CD4-positive, alpha-beta T cell treated with Interleukin-15 for 1 hour (primary cell): ENCODE measurements around the gene ZNF708.
"Not testable (repeated sequence)": the region's sequence is repeated elsewhere in the genome, so short reads cannot be mapped to it uniquely, and the experiment has no call there.

Experiments
- DNase-seq: peaks from one replicate; pipeline ENCODE4 v3.0.0-alpha.2; 2020

ZNF708 gene

DNA sequence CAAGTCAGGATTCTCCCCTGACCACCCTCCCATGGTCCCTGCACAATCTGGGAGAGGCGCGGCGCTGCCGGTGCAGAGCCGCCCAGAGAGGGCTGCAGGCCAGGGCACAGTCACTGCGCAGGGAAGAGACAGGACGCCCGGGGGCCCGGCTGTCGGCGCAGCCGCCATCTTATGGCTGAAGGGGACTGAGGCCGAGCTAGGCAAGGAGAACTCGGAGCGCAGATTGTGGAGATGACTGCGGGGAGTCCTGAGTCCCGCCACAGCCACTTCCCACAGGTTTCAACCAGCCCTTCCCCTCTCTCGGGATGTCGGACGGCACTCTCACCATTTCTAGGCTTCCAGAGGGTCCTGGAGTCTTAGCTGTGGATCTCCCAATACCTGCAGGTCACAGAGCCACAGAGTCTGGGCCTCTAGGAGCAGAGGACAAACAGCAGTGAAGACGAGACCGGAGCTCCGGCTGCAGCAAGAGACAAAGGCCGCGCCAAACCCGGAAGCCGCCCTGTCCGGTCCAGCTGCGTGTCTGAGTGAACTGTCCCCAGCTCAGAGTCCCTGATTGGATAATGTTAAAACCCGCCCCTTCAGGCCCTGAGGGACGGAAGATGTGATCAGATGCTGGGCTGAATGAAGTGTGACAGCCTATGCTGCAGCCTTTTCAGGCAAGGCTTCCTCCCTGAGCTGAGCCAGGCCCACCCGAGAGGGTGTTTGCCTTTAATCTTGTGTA, at the start of gene ZNF708:
Gene ZNF708 (minus strand): TSS at position 526 of the 721 bp plus-strand sequence. CDS start 198 bp downstream, at position 328.
- peak; percentile 88 for DNase-seq

DNA sequence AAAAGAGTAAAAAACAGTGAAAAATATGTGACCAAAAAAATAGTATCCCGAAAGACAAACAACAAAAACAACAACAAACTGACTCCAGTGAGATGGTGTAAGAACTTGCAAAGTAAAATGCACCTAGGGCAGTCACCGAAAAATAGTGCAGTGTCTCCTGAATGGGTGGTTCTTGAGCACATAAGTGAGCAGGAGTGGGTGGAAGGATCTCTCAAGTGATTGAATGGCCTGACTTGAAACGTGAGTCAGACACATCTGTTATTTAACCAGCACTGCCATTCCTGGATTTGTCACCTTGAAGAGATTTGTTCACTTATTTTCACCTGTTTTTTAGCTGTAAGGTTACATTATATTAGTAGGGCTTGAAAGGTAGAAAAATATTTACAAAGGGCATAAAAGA, 33.1 kb upstream of the ZNF708 start:
- DNase-seq, result no peak

DNA sequence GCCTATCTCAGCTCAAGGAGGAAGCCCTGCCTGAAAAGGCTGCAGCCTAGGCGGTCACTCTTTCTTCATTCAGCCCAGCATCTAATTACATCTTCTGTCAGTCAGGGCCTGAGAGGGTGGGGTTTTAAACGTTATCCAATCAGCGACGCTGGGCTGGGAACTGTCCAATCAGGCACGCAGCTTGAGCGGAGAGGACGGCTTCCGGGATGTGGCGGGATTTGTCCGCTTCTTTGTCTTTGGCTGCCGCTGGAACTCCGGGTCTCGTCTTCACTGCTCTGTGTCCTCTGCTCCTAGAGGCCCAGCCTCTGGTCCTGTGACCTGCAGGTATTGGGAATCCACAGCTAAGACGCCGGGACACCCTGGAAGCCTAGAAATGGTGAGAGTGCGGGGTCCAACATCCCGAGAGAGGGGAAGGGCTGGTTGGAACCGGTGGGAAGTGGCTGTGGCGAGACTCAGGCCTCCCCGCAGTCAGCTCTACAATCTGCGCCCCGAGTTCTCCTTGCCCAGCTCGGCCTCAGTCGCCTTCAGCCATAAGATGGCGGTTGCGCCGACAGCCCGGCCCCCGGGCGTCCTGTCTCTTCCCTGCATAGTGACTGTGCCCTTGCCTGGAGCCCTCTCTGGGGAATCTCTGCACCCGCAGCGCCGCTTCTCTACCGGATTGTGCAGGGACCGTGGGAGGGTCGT, 29.7 kb upstream of the ZNF708 start, which contains the start of gene ZNF738:
Gene ZNF738 (plus strand): TSS at position 233 of the 684 bp plus-strand sequence. CDS start 141 bp downstream, at position 374.
- peak; percentile 87 for DNase-seq

DNA sequence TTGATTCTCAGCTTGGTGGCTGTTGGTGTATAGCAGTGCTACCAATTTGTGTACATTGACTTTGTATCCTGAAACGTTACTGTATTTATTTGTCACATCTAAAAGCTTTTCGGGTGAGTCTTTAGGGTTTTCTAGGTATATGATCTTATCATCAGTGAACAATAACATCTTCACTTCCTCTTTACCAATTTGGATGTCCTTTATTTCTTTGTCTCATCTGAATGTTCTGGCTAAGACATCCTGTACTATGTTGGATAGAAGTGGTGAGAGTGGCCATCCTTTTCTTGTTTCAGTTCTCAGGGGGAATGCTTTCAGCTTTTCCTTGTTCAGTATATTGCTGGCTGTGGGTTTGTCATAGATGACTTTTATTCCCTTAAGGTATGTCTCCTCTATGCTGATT, 23.6 kb upstream of the ZNF708 start:
- no peak for DNase-seq

DNA sequence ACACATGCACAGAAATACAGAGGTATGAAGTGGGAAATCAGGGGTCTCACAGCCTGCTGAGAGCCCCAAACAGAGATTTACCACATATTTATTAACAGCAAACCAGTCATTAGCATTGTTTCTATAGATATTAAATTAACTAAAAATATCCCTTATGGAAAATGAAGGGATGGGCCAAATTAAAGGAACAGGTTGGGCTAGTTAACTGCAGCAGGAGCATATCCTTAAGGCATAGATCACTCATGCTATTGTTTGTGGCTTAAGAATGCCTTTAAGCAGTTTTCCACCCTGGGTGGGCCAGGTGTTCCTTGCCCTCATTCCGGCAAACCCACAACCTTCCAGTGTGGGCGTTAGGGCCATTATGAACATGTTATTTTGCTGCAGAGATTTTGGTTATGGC, 15.6 kb upstream of the ZNF708 start:
- not testable (repeated sequence) for DNase-seq

DNA sequence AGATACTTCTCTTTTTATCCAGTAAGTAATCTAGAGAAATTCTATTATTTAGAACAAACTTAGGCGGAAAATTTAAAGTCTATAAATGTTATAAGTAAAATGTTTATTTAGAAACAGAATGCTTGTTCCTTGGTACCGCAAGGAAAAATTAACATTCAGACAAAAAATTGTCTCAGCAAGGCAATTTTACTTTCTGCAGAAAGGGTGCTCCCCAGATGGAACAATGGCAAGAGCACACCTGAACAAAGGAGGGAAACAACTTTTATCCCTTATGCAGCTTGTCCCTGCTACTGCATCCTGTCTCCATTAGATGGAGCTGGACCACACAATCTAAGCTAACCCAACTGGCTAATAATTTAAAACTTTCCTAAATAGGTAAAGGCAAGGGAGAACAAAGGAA, 6.5 kb upstream of the ZNF708 start:
- DNase-seq, result no peak

DNA sequence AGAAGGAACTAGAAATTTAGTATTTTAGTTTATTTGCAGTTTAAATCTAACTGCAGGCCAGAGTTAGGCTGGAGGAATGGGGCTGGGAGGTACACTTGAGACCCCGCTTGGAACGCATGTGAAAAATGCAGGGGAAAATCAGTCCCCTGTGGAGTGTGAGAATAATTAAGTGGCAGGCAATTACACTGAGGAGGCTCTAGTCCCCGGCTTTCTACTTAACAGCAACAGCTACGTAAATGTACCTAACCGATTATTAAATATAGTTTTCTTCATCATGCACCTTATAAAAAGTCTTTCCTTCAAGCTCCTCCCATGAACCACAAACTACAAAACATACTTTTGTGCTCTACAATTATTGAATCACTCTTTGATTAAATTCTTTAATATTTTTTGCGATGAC, 804 bp downstream of the ZNF708 start:
- DNase-seq, result no peak

DNA sequence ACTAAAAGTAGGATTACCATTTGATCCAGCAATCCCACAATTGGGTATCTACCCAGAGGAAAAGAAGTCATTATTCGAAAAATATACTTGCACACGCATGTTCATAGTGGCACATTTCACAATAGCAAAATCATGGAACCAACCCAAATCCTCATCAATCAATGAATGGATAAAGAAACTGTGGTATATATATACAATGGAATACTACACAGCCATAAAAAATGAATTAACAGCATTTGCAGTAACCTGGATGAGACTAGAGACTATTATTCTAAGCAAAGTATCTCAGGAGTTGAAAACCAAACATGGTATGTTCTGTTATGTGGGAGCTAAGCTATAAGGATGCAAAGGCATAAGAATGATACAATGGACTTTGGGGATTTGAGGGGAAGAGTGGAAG, 3.0 kb downstream of the ZNF708 start:
- no peak for DNase-seq

DNA sequence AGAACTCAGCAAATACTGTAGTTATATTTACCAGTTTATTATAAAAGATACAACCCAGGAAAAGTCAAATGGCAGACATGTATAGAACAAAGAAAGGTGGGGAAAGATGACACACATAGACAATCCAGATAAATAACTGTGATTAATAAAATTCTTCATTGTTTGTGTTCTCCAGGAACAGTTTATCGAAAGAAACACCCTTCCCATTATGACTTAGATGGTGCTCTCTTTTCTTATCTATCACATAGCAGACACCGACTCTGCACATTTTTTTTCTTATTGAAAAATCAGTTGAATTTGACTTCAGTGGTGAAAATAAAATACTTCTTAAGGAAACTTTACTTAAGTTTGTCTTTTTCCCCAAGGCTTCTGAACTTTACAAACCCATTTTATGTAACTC, 6.2 kb downstream of the ZNF708 start:
- no peak for DNase-seq

DNA sequence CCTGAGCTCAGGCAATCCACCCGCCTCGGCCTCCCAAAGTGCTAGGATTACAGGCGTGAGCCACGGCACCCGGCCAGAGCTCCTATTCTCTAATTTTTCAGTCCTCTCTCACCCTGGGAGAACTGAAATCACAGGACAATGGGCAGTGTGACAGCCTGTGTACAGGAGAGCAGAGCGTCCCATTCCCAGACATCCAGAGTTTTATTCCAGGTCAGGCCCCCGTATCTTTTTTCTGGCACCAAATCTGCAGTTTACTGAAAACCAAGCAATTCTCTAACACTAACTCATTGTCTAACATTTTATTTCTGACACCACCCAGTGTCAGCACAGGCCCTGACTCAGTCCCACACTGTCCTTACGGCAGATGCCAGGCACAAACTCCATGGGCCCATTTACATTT, 6.7 kb downstream of the ZNF708 start:
- DNase-seq, result no peak

DNA sequence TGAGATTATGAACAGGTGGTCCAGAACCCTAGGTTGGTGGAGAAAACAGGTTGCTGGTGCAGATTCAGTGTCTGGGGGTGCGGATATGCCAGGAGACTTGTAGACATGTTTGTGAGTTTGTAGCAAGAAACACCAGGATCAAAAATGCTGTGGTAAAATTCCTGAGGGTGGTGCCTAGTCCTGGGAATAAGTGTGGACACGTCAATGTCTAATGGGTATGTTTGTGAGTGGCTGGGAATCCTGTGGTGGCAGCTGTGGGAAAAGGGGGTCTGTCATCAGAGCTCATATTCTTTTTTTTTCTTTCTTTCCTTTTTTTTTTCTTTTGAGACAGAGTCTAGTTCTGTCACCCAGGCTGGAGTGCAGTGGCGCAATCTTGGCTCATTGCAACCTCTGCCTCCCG, 7.2 kb downstream of the ZNF708 start:
- DNase-seq, result no peak

DNA sequence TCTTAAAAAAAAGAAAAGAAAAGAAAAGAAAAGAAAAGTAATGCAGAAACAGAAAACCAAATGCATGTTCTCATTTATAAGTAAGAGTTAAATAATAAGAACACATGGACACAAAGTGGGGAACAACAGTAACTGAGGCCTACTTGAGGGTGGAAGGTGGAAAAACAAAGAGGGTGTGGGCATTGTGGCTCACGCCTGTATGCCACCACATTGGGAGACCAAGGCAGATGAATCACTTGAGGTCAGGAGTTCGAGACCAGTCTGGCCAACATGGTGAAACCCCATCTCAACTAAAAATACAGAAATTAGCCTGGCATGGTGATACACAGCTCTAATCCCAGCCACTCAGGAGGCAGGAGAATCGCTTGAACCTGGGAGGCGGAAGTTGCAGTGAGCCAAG, 8.1 kb downstream of the ZNF708 start:
- DNase-seq, result no peak

DNA sequence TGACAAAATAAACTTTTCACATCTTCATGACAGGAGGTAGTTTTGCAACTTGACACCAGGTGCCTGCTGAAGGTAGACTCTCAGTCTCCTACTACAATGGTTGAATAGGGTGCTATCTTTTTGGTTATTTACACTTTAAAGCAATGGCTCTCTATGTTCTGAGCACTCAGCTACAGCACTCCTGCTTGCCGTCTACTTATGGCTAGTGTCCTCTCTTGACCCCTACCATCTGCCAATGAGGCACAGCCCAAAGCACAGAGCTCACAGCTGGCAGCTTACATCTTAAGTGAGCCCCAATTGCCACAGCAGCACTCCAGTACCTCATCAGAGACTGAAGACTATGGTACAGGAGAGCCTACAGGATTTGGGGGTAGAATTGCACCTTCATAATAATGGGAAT, 11.4 kb downstream of the ZNF708 start:
- DNase-seq, result no peak

DNA sequence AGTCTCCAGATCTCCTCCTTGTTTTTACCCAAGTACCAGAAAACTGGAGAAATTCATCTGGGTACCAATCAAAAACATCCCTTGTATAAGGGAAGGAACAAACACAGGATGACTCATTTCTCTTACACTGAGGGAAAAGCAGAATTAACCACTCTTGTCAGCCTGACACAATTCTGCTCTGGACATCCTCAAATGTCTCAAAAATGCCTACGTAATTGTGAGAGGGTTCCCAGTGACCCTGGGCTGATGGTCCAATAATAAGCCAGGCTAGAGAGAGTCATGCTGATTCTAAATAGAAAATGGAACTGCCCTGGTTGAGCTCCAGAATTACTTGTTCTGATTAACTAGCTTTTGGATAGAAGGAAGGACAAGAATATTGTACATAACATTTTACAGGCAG, 14.5 kb downstream of the ZNF708 start:
- DNase-seq, result no peak

DNA sequence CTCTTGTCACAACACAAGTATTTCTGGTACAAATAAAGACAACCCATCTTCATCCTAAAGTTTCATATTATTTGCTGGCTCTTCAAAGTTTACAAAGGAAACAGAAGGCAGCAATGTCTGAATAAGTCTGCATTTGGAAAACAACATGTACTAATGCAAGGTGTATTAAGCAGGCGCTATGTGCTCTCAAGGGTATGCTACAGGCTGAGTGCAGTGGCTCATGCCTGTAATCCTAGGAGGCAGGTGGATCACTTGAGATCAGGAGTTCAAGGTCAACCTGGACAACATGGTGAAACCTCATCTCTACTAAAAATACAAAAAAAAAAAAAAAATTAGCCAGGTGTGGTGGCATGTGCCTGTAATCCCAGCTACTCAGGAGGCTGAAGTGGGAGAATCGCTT, 16.4 kb downstream of the ZNF708 start:
- not testable (repeated sequence) for DNase-seq

DNA sequence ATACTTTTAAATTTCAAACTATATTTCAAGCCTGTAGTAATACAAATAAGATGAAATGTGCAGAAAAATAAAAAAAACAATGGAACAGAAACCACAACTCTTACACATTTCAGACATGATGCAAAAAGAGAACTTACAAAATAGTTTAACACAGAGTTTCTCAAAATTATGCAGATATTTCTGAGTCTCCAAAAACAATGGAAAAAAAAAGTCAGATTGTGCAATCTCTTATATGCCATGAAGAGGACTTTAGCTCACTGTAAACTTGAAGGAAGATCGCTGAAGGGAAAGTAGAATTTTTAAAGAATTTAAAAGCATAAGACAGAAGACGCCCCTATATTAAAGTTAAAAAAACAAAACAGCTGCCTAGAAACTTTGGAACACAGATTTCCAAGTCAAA, 20.4 kb downstream of the ZNF708 start:
- DNase-seq, result no peak

DNA sequence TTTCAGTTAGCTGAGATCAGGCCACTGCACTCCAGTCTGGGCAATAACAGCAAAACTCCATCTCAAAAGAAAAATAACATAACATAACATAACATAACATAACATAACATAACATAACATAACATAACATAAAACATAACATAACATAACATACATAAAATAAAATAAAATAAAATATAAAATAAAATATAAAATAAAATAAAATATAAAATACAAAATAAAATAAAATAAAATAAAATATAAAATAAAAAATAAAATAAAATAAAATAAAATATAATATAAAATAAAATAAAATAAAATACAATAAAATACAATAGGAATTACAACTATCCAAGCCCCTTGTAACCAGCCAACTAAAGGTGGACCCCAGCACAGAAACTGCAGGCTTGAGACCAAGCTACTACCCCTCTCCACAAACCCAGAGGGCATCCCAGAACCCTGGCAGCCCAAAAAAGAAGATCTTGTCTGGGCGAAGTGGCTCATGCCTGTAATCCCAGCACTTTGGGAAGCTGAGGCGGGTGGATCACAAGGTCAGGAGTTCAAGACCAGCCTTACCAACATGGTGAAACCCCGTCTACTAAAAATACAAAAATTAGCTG, 22.2 kb downstream of the ZNF708 start:
- not testable (repeated sequence) for DNase-seq

DNA sequence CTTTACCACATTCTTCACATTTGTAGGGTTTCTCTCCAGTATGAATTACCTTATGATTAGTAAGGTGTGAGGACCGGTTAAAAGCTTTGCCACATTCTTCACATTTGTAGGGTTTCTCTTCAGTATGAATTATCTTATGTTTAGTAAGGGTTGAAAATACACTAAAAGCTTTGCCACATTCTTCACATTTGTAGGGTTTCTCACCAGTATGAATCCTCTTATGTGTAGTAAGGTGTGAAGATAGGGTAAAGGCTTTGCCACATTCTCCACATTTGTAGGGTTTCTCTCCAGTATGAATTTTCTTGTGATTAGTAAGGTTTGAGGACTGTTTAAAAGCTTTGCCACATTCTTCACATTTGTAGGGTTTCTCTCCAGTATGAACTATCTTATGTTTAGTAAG, 35.4 kb downstream of the ZNF708 start:
- DNase-seq, result not testable (repeated sequence)

DNA sequence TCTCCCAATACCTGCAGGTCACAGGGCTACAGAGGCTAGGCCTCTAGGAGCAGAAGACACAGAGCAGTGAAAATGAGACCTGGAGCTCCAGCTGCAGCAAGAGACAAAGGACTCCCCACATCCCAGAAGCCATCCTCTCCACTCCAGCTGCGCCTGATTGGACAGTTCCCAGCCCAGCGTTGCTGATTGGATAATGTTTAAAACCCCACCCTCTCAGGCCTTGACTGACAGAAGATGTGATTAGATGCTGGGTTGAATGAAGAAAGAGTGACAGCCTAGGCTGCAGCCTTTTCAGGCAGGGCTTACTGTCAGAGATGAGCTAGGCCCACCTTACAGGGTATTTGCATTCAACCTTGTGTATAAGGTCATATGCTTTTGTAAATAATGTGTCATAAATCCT, 59.4 kb downstream of the ZNF708 start:
- no peak for DNase-seq

DNA sequence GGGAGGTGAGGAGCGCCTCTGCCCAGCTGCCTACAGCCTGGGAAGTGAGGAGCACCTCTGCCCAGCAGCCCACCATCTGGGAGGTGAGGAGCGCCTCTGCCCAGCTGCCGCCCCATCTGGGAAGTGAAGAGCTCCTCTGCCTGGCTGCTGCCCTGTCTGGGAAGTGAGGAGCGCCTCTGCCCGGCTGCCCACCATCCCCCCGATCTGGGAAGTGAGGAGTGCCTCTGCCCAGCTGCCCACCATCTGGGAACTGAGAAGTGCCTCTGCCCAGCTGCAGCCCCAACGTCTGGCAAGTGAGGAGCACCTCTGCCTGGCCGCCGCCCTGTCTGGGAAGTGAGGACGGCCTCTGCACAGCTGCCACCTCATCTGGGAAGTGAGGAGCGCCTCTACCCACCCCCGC, 64.3 kb downstream of the ZNF708 start:
- no peak for DNase-seq

DNA sequence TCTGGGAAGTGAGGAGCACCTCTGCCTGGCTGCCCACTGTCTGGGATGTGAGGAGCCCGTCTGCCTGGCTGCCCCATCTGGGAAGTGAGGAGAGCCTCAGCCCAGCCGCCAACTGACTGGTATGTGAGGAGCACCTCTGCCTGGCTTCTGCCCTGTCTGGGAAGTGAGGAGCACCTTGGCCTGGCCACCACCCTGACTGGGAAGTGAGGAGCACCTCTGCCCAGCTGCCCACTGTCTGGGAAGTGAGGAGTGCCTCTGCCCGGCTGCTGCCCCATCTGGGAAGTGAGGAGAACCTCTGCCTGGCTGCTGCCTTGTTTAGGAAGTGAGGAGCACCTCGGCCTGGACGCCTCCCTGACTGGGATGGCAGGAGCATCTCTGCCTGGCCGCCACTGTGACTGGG, 64.8 kb downstream of the ZNF708 start:
- DNase-seq, result no peak

DNA sequence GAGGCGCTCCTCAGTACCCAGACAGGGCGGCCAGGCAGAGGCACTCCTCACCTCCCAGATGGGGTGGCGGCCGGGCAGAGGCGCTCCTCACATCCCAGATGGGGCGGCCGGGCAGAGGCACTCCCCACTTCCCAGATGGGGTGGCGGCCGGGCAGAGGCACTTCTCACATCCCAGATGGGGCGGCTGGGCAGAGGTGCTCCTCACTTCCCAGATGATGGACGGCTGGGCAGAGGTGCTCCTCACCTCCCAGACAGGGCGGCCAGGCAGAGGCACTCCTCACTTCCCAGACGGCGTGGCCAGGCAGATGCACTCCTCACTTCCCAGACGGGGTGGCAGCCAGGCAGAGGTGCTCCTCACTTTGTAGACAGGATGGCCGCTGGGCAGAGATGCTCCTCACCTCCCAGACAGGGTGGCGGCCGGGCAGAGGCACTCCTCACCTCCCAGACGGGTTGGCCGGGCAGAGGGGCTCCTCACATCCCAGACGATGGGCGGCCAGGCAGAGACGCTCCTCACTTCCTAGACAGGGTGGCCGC, 68.3 kb downstream of the ZNF708 start:
- DNase-seq, result not testable (repeated sequence)

DNA sequence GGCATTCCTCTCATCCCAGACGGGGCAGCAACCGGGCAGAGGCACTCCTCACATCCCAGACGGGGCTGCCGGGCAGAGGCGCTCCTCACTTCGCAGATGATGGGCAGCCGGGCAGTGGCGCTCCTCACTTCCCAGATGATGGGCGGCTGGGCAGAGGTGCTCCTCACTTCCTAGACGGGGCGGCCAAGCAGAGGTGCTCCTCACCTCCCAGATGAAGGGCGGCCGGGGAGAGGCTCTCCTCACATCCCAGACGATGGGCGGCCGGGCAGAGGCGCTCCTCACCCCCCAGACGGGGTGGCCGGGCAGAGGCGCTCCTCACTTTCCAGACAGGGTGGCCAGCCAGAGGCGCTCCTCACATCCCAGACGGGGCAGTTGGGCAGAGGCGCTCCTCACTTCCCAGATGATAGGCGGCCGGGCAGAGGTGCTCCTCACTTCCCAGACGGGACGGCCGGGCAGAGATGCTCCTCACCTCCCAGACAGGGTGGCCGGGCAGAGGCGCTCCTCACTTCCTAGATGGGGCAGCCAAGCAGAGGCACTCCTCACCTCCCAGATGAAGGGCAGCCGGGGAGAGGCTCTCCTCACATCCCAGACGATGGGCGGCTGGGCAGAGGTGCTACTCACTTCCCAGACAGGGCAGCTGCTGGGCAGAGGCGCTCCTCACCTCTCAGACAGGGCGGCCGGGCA, 68.9 kb downstream of the ZNF708 start:
- no peak for DNase-seq
